Thyroid gland (tissue), 4 donors: ENCODE measurements around the gene USF1.

ENCODE experiments used
- POLR2A ChIP-seq, 2 donors: fragments of 450-650 bp; IDR thresholded peaks; one replicate each; pipeline ENCODE4 v1.6.1; 2017; ENCODE audit warnings: antibody characterized with exemption in 2 of 2, mild to moderate bottlenecking in 2 of 2, moderate library complexity in 1 of 2
- TF ChIP-seq, protein P1 (sequence below), 6 experiments: fragments of 200-600 bp in 3 of 6; fragments of 450-650 bp in 3 of 6; sonication (generic) in 3 of 6; IDR thresholded peaks; one replicate each; pipeline ENCODE4 v1.5.1; 2016 to 2019; ENCODE audit warnings: antibody characterized with exemption in 6 of 6, mild to moderate bottlenecking in 2 of 6, inconsistent platforms in 1 of 6, moderate library complexity in 1 of 6

DNA sequence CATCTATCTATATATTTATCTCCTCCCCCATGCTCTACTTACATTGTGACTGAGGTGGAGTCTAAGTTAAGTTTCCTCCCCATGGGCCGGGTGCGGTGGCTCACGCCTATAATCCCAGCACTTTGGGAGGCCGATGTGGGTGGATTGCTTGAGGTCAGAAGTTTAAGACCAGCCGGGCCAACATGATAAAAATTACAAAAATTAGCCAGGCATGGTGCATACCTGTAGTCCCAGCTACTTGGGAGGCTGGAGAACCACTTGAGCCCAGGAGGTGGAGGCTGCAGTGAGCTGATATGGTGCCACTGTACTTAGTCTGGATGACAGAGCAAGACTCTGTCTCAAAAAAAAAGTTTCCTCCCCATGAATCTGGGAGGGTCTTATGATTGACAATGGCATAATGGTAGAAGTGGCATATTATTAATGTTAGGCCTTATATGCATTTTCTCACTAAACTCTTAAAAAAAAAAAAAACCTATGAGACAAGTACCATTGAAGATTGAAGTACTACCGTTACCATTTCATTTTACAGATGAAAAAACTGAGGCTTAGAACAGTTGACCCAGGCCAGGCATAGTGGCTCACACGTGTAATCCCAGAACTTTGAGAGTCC, 36.1 kb downstream of the USF1 start:
- TF ChIP-seq POLR2A (IDR thresholded peaks at IDR 0.05) = no peak
- TF ChIP-seq, protein P1, sequence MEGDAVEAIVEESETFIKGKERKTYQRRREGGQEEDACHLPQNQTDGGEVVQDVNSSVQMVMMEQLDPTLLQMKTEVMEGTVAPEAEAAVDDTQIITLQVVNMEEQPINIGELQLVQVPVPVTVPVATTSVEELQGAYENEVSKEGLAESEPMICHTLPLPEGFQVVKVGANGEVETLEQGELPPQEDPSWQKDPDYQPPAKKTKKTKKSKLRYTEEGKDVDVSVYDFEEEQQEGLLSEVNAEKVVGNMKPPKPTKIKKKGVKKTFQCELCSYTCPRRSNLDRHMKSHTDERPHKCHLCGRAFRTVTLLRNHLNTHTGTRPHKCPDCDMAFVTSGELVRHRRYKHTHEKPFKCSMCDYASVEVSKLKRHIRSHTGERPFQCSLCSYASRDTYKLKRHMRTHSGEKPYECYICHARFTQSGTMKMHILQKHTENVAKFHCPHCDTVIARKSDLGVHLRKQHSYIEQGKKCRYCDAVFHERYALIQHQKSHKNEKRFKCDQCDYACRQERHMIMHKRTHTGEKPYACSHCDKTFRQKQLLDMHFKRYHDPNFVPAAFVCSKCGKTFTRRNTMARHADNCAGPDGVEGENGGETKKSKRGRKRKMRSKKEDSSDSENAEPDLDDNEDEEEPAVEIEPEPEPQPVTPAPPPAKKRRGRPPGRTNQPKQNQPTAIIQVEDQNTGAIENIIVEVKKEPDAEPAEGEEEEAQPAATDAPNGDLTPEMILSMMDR (IDR thresholded peaks at IDR 0.05) = no peak
